ENCODE measurements around the gene JARID2. TPM values are rescaled to one million over a fixed set of nuclear protein-coding genes. Genes with fewer than 3 reads are reported as not detected.

The JARID2 gene
- total and polyA plus RNA-seq, 10 of the 15 experiments (the other 5 are each of a cell fraction or from before 2014, with no cell fraction given) = 4.2 to 21.6 (median 11.7) TPM

DNA sequence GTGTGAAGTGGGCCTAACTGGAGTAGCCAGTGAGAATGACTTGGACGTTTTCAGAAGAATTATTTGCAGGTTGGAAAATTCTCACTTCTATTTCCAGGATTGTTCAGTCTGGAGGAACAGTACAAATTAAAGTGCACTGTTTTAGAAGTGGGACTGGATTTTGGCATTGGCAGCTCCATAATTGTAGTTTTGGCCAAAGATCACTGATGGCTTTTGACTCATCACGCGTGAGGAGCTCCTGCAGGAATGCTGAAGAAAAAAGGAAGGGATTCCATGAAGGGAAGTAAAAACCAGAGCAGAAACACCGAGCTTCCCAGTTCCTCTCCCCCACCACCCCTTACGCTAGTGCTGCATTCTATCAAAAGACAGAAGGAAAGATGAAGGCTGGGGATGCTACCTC, 103.5 kb downstream of the JARID2 start:
- Histone ChIP-seq H2AFZ (ENCODE audit: control insufficient read depth, low read depth, low read length) (no peak overlapping the region), H3K4me2 (ENCODE audit: control insufficient read depth, insufficient read depth) (no peak overlapping the region), H3K27ac (ENCODE audit: control insufficient read depth, insufficient read depth) (no peak overlapping the region), H3K4me1 (ENCODE audit: control insufficient read depth, insufficient read depth, low read length) (peaks cover 28% of the 10 kb centered on the region), H3K9ac (ENCODE audit: control insufficient read depth, insufficient read depth, low read length) (no peak overlapping the region), H4K20me1 (ENCODE audit: control insufficient read depth, insufficient read depth) (no peaks in the 10 kb centered on the region; the same call in 1 of the 2 replicates), H3K36me3 (ENCODE audit: control insufficient read depth in 2 of 2, insufficient read depth in 2 of 2, low read length in 1 of 2) (peaks cover 4 to 9% of the 10 kb centered on the region in 2 experiments; a peak in 3 of 4 replicates), H3K4me3 (no peak overlapping the region), H3K79me2 (ENCODE audit: control insufficient read depth, insufficient read depth, low read length) (peaks cover 96% of the 10 kb centered on the region), H3K27me3 (replicated peaks in 1 of 2; ENCODE audit: control insufficient read depth in 2 of 2, insufficient read depth in 2 of 2, low read length in 1 of 2) (no peaks in the 10 kb centered on the region), H3K9me3 (replicated peaks; ENCODE audit: control insufficient read depth, insufficient read depth, low read length) (no peaks in the 10 kb centered on the region; the same call in 2 of the 3 replicates)
- WGBS (ENCODE audit: insufficient coverage, insufficient replicate concordance, low lambda C conversion rate, missing lambda C conversion rate) = 73% methylated on average over 5 of the region's 5 CpGs
- POLR2A ChIA-PET = interaction anchor here (1.0 to 1.5 kb wide), 4 partner anchors 11 to 27 kb away, joined by 3 to 4 read pairs (median 3); no protein-coding TSS in a partner anchor
- BruUV-seq (replicated peaks) = no TSS peak
- no peak for ATAC-seq
- in situ Hi-C loops (cut with MboI) = no loop called here
- CTCF ChIA-PET = interaction anchor here (4.3 kb wide), 1 partner anchor 18 kb away, joined by 15 read pairs; no protein-coding TSS in a partner anchor
- TF ChIP-seq PAX8 (IDR thresholded peaks at IDR 0.05) (no peak), CBFB (IDR thresholded peaks at IDR 0.05; ENCODE audit: low read depth) (no peak), CHD4 (IDR thresholded peaks at IDR 0.05) (no peak), RAD51 (IDR thresholded peaks at IDR 0.05) (no peak), POLR2AphosphoS5 (IDR thresholded peaks at IDR 0.05; ENCODE audit: low read length) (no peak), ZNF622 (IDR thresholded peaks at IDR 0.05) (no peak), SMC3 (IDR thresholded peaks at IDR 0.05; ENCODE audit: borderline replicate concordance, low read length) (no peak), ZNF207 (IDR thresholded peaks at IDR 0.05; ENCODE audit: borderline replicate concordance) (no peak), WRNIP1 (IDR thresholded peaks at IDR 0.05; ENCODE audit: borderline replicate concordance, low read depth, low read length) (no peak), FOS (IDR thresholded peaks at IDR 0.05; ENCODE audit: borderline replicate concordance, extremely low read depth, insufficient read length) (no peak)
- TF ChIP-seq, protein P1, sequence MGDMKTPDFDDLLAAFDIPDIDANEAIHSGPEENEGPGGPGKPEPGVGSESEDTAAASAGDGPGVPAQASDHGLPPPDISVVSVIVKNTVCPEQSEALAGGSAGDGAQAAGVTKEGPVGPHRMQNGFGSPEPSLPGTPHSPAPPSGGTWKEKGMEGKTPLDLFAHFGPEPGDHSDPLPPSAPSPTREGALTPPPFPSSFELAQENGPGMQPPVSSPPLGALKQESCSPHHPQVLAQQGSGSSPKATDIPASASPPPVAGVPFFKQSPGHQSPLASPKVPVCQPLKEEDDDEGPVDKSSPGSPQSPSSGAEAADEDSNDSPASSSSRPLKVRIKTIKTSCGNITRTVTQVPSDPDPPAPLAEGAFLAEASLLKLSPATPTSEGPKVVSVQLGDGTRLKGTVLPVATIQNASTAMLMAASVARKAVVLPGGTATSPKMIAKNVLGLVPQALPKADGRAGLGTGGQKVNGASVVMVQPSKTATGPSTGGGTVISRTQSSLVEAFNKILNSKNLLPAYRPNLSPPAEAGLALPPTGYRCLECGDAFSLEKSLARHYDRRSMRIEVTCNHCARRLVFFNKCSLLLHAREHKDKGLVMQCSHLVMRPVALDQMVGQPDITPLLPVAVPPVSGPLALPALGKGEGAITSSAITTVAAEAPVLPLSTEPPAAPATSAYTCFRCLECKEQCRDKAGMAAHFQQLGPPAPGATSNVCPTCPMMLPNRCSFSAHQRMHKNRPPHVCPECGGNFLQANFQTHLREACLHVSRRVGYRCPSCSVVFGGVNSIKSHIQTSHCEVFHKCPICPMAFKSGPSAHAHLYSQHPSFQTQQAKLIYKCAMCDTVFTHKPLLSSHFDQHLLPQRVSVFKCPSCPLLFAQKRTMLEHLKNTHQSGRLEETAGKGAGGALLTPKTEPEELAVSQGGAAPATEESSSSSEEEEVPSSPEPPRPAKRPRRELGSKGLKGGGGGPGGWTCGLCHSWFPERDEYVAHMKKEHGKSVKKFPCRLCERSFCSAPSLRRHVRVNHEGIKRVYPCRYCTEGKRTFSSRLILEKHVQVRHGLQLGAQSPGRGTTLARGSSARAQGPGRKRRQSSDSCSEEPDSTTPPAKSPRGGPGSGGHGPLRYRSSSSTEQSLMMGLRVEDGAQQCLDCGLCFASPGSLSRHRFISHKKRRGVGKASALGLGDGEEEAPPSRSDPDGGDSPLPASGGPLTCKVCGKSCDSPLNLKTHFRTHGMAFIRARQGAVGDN (IDR thresholded peaks at IDR 0.05) = no peak
- TF ChIP-seq, protein P2, sequence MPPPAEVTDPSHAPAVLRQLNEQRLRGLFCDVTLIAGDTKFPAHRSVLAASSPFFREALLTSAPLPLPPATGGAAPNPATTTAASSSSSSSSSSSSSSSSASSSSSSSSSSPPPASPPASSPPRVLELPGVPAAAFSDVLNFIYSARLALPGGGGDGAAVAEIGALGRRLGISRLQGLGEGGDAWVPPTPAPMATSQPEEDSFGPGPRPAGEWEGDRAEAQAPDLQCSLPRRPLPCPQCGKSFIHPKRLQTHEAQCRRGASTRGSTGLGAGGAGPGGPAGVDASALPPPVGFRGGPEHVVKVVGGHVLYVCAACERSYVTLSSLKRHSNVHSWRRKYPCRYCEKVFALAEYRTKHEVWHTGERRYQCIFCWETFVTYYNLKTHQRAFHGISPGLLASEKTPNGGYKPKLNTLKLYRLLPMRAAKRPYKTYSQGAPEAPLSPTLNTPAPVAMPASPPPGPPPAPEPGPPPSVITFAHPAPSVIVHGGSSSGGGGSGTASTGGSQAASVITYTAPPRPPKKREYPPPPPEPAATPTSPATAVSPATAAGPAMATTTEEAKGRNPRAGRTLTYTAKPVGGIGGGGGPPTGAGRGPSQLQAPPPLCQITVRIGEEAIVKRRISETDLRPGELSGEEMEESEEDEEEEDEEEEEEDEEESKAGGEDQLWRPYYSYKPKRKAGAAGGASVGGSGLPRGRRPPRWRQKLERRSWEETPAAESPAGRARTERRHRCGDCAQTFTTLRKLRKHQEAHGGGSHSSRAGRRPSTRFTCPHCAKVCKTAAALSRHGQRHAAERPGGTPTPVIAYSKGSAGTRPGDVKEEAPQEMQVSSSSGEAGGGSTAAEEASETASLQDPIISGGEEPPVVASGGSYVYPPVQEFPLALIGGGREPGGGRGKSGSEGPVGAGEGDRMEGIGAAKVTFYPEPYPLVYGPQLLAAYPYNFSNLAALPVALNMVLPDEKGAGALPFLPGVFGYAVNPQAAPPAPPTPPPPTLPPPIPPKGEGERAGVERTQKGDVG (CRISPR knock-in tag; IDR thresholded peaks at IDR 0.05) = no peak
- no peak for DNase-seq (ENCODE audit: low read depth, low spot score)
- FAIRE-seq = no peak
- SMC1A ChIA-PET (ENCODE audit: uncharacterized antibody, unreplicated experiment) = interaction anchor here (0.6 to 7.8 kb wide), 9 partner anchors 10 to 92 kb away, joined by 3 to 85 read pairs (median 3); no protein-coding TSS in a partner anchor
- RAD21 ChIA-PET (ENCODE audit: unreplicated experiment) = interaction anchor here (0.8 to 2.5 kb wide), 5 partner anchors 8 to 39 kb away, joined by 3 to 8 read pairs (median 3); no protein-coding TSS in a partner anchor
- intact Hi-C loops (cut with micrococcal nuclease; ENCODE audit: unreplicated experiment) = no loop called here
